Amniotic stem cell (primary cell): ENCODE data around the gene MYO18A.
A peak's percentile ranks its signal among the peaks of the same experiment; 100 is the strongest.

Experiments used
- DNase-seq: peaks from one replicate; lab custom pipeline; 2025; lab: John Stamatoyannopoulos, UW

The MYO18A gene

DNA sequence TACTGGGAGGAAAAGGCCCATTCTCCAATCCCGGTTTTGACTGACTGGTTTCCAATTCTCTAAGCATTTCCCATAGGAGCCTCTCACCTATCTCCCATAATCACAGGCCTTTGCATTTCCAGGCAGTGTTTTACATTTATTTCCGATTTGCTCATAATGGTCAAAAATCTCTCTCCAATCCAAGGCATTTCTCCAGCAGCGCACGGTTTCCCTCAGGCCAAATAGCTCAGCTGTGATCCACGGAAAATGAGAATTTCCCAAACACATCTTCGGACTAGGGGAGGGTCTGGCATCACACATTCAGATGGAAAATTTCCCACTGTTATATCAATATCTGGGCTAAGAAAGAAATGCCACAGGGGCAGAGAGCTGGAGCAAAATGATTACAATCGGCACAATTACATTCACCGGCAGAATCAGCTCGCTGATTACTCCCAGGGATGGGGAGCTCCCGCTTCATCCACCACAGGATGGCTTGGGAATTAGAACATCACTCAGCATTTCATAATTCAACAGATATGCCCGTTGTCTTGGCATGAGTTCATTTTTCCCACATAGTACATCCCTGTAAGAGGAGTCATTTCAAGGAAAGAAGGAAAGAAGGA is 130.6 kb downstream of the MYO18A start:
- no peak for DNase-seq

DNA sequence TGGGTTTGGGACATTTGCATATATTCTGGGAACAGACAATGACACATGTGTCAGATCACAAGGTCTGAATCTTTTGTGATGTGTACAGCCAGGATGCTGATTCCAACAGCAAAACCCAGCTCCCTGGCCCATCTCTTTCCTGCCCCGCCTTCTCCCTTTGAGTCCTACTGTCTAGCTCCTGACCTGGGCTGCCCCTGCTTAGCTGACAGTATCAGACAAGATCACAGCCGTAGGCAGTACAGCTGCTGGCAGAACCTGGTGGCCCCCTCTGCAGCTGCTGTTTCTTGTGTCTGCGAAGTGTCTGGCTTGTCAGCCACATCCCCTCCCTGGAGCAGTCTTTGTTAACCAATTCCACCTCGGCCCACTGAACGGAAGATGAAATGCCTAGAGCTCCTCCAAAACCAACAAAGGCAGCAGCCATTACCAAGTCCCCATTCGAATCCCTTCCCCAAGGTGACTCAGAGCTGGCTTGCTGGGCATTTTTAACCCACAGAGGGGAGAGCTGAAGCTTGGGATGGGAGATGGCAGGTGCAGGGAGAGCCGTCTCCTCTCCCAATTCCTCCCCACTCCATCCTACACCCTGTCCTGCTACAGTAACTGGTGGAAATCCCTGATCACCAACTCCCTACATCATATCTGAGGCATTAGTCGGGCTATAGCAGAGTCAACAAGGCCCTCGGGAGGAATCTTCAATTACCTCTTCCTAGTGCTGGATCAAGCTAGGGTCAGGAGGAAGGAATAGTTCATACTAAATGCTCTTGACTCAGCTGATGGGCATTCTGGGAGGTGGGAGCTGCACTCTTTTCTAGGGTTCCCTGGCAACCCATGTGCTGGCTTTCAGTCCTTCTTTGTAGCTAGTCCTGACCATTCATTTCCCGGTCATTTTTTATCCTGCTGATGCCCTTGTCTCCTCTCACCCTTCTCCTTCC is 131.5 kb downstream of the MYO18A start:
- DNase-seq: no peak

DNA sequence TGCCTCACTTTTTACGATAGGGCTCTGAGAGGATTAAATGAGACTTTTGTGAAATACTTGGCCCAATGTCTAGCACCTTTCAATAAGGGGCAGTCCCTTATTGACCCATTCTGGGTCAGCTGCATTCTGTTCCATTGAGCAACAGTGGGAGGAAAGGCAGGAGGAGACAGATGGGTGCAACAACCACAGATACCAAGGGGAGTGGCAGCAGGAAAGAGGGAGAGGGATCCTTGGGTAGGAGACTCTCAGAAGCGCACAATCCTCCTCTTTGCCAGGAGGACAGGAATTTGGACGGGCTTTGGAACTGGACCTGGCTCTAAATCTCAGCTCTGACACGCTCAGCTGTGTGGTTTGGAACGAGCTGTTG is 133.7 kb downstream of the MYO18A start:
- no peak for DNase-seq

DNA sequence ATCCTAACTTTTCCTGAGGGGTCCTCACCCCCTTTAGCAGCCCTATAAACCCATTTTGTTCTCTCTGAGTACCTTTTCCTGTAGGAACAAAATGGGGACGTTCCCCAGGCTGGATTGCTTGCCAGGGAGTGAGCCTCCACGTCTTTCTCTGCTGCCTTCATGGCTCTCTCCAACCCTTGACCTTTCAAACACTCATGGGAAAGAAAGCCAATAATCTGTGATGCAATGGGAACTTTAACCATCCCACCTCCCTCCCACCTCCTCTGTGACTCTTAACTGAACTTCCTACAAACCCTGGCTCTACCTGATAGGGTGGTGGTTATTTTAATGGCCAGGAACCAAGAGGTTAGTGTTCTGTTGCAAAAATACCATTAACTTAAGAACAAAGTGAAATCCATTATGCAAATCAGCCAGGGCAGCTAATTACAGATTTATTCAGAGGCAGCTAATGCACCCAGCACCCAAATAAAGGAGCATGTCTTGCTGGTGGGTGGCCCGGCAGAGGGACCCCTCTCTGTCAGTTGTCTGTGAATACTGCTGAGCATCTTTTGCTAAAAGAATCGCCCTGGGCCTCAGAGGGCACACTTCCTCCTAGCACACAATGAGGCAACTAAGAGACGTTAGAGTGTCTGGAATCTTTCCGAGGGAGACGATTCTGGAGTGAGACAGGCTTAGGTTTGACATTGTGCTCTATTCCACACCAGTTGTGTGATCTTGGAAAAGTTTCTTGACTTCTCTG is 134.3 kb downstream of the MYO18A start:
- DNase-seq: no peak

DNA sequence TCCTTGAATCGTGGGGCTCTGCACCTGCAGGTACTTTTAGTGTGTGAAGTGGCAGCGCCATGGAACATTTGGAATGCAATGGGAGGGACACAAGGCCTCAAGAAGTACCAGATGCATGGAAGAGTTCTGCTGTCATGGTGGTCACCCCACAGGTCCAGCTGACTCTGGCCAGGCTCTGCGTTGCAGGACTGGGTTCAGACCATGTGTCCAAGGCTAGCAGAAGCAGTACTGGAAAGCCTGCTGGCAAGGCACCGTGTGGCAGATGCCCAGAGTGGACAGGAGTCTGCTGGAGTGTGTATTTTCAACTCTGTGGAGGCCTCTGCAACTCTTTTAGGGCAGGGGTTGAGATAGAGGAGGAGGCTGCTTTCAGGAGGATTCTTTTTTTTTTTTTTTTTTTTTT is 135.2 kb downstream of the MYO18A start:
- no peak for DNase-seq

DNA sequence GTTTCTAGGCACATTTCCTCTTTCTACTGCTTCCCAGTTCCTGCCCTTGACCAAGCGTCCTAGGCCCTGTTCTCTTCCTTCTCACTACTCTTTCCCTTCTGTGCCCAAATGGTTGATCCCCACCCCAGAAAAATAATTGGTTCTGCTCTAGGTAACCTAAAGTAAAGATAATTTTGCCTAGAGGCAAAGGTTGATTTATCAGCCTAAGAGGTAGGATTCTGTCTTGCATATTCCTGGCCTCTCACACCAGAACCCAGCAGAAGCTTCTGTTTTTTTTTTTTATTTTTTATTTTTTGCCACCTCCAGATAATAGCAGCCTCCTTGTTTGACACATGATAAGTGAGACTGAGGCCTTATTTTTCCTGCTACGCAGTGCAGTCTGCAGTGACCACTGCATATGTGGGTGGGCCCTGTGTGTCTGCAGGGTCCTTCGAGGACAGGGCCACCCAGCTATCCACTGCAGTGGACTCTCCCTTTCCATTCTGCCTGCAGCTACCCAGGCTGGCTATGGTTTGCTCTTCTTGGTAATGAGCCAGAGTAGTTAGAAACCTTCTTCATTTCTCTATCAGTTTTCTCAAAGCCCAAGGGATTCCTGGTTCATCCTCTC is 136.6 kb downstream of the MYO18A start:
- no peak for DNase-seq

DNA sequence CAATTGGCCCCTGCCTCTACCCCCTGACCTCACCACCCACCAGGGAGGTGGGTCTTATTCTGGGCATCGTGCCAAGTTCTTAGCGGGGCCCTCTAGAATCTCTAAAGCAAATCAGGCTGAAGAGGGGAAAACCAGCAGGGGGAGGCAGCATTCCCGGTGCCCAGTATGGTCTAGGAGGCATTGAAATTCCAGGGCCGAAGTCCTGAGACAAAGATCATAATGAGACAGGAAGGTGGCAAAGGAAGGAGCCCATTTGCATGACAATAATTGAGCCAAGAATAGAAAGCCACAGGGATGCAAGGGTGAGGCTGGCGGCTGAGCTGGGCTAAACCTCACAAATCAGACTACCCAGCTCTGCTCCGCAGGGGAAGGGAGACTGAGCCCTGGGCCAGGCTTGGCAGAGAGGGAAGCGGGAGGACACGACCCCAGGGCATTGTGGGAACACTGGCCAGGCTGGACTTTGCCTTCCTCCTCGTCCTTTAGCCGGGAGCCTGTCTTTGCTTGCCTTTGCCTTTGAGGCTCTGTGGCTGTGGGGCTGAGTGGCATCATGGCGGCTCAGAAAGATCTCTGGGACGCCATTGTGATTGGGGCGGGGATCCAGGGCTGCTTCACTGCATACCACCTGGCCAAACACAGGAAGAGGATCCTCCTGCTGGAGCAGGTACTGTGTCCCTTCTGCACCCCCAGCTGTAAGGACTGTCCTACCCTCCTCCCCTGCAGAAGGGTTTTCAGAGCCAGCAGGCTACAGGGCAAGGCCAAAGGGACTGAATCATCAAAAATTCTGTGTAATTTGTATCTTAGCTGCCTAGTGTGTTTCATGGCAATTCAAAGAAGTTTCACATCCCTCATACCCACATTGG is 137.3 kb downstream of the MYO18A start, which contains the start of gene PIPOX:
PIPOX (plus strand) TSS at position 463 of the 860 bp plus-strand sequence; CDS start at position 548, 85 bp downstream.
- DNase-seq: no peak

DNA sequence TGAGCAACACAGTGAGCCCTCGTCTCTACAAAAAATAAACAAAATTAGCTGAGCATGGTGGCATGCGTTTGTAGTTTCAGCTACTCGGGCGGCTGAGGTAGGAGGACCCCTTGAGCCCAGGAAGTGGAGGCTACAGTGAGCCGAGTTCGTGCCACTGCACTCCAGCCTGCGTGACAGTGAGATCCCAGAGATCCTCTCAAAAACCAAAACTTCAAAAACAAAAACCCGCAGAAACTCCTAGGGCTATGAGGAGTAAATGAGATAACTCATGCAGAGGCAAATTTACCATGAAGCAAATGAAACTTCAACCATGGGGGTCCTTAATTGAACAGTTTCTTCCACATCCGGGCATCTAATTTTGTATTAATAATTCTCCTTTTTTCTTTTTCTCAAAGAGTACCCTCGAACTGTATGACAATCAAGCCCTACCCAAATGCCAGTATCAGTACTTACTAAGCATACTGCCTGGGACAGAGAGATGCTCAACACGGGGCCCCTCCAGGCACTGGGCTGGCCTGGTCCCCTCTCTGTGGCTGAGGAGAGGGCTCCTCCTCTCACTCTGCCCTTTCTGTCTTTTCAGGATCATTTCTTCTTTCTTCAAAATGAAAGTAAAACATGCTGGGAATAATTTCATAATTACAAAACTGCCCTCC is 138.0 kb downstream of the MYO18A start:
- no peak for DNase-seq

DNA sequence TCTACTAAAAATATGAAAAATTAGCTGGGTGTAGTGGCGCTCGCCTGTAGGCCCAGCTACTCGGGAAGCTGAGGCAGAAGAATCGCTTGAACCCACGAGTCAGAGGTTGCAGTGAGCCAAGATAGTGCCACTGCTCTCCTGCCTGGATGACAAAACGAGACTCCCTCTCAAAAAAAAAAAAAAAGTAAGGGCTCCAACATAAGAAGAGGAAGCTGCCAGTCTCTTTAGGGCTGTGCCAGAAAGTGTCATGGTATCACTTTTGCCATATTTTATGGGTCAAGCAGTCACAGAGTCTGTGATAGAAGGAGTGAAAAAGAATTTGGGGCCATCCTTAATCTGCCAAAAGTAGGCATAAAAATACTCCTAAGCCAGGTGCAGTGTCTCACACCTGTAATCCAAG is 138.6 kb downstream of the MYO18A start:
- no peak for DNase-seq

DNA sequence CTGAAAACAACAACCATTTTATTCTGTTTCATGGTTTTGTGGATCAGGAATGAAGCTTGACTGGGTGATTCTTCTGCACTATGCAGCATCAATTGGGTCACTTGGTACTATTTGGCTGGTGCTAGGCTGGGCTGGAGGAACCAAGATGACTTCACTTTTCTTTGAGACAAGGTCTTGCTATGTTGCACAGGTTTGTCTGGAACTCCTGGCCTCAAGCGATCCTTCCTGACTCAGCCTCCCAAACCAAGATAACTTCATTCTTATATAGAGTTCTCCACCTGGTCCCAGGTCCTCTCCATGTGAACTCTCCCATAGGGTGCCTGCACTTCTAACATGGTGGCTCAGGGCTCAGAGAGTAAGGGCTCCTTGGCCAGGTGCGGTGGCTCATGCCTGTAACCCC is 139.1 kb downstream of the MYO18A start:
- DNase-seq: no peak

DNA sequence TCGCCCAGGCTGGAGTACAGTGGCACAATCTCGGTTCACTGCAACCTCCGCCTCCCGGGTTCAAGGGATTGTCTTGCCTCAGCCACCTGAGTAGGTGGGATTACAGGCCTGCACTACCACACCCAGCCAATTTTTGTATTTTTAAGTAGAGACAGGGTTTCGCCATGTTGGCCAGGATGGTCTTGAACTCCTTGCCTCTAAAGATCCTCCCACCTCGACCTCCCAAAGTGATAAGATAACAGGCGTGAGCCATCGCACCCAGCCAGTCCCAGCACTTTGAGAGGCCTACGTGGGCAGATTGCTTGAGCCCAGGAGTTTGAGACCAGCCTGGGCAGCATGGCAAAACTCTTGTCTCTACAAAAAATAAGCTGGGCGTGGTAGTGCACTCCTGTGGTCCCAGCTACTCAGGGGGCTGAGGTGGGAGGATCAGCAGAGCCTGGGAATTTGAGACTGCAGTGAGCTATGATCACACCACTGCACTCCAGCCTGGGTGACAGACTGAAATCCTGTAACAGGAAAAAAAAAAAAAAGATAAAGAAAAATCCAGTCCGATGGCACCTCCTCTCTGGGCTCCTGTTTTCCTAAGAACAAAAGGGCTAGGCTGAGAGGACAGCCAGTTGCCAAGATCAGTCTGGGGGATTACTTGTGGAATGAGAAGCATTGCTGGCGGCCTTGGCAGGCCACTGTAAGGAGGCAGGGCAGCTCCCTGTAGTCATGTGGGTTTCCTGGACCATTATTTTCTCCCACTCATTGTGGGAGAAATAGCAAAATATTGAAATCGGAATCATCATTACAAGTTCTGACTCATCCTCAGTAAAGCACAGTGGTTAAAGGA is 140.2 kb downstream of the MYO18A start:
- DNase-seq: peak; percentile 43

DNA sequence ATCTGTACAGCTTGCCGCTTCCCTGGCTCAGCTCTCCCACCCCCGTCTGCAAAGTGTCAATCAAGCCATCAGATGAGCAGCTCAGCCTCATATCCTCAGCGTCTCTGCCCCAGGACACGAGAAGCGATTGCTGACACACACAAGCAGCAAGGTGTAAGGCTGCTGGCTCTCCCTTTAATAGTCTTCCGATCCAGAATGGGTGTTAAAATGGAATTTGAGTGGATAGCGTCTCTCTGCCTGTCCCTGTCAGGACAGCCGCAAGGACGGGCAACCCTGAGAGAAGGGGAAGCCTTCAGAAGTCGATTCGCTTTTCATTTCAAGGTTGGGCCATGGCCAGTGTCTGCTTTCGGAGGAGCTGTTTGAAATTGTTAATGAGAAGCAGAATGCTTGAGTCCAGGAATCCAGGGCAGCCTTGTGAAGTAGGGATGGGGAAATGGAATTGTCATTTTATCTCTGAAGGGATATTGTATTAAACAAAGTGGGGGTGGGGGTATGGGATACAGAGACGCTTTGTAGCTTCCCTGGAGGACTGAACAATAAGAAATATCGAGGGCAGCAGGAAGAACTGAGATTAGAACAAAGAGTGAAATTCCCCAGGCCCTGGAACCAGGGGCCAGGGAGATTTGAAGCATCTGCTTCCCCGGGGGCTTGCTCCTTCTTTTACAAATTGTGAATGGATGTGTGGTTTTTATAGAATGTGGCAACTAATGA is 142.0 kb downstream of the MYO18A start:
- DNase-seq: no peak

DNA sequence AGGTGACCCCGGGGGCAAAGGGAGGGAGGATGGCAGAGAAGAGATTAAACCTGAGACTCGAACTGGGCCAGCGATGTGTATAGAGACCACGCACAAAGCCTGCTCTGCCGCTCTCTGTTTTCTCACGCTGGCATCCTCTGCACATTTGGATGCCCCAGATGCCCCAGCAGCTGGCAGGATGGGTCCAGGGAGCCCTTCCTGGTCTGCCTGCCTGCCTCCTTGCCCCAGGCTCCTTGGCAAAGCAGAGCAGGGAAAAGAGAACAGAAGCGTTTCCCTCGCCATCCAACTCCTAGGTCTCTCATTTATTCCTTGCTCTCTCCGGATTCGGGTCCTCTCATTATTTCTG is 142.5 kb downstream of the MYO18A start:
- DNase-seq: no peak

DNA sequence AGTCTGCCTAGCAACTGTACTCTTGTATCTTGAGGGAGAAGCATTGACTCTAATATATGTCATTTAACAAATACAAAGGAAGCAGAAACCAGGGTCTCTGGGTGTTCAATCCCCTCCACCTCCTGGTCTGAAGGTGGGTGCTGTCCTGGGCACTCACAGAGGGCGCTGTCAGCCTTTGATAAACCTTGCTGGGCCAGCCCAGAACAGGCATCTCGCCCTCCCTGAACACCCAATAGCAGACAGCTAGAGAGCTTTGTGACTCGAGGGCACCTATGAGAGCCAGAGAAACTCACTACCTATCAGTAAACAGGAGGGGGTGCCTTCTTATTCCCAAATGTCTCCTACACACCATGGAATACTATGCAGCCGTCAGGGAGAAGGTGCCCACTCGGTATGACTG is 143.6 kb downstream of the MYO18A start:
- DNase-seq: no peak

DNA sequence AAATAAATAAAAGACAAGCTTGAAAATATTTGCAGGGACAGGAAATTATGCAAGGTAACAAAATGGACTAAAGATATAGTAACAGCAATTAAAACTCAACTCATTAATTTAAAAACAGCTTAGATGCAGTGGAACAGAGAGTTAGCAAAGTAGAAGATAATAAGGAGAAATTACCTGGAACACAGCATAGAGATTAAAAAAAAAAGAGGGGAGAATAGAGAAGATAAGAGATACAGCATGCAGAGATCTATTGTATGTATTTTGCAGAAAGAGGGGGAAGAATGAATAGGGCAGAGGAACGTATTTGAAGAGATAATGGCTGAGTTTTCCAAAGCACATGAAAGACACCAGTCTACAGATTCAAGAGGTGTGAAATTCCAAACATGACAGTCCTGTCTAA is 145.7 kb downstream of the MYO18A start:
- no peak for DNase-seq

DNA sequence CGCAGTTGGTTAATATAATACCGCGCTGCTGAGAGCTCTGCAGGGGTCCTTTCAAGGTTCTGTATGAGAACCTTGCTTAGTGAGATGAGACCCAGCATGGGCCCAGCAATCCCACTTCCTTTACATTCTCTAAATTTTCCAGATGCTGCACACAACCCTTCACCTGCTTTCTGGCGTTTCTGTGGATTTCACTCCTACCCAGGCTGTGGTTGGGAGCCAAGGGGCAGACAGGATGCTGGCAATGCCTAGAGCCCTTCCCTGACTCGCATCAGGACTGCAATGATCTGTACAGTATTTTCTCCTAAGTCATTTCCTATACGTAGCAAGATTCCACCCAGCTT is 147.4 kb downstream of the MYO18A start:
- DNase-seq: no peak

DNA sequence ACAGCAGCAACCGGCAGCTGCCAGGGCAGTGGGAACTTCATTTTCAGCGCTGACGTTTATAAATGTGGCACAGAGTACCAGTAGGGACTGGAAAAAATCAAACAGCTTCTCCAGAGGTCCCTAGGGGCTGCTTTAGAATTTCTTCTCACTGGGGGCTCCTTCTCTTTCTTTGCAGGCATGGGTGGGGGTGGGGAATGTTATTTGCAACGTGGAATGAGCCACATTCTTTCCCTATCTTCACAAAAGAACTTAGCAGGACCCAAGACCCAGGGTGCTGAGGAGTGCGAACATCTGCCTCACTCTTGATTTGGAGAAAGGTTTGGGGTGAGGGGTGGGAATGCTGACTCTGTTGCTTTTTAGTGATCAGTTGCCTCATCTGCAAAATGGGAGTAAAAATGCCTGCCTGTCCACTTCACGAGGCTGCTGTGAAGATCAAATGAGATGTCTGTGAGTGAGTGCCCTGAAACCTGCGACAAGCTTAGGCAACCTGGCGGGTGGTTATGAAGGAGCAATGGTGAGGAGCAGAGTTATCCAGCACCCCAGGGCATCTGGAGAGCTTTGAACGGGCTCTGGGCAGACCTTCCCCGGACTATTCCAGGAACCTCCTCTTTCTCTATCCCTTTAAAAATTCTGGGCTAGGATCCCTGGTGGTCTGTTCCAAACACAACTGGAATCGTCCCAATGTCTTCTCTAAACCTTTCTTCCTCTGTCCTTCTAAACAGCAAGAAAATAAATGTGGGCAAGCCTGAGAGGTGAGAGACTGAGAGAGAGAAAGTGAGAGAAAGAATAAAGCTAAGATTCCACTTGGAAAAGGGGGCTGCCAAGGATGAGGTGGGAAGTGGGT is 148.0 kb downstream of the MYO18A start:
- no peak for DNase-seq

DNA sequence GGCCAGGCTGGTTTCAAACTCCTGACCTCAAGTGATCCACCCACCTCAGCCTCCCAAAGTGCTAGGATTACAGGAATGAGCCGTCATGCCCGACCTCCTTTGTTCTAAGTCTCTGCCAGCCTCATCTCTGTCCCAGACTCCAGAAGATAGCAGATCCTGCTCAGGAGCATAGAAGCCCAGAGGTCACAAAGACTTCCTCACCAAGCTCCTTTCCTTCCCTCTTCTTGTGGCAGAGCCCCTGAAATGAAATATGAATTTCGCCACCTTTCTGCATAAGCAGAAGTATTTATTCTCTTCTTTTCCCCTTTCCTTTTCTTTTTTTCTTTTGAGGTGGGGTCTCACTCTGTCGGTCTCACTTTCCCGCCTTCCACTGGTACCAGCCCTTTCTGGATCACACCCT is 148.7 kb downstream of the MYO18A start:
- DNase-seq: no peak
